ENCODE data around the gene EME2. TPM values are rescaled to one million over a fixed set of nuclear protein-coding genes. Genes with fewer than 3 reads are reported as not detected.
A peak's percentile ranks its signal among the peaks of the same experiment; 100 is the strongest.
"Not testable (repeated sequence)": the region's sequence is repeated elsewhere in the genome, so short reads cannot be mapped to it uniquely, and the experiment has no call there.

The EME2 gene
- 3.5 and 8.9 TPM in 2 replicates for total RNA-seq (2014; rRNA removed; shearing (Covaris generic); ENCODE audit: low replicate concordance)

GRCh38 chr16:1772362-1772907 lies at the start of gene EME2:
EME2 (plus strand) TSS chr16:1772810; CDS start chr16:1773228, 418 bp downstream.
- in situ Hi-C loops (cut with HindIII; ENCODE audit: low pct_unique_long_range_greater_than_20kb, low sequenced_read_pairs), result no loop called here
- DNase-seq (ENCODE audit: low read depth), result peak; percentile 55

GRCh38 chr16:1723450-1724147 lies 49.0 kb upstream of the EME2 start:
- peak; percentile 80 for DNase-seq (ENCODE audit: low read depth)
- in situ Hi-C loops (cut with HindIII; ENCODE audit: low pct_unique_long_range_greater_than_20kb, low sequenced_read_pairs), result no loop called here

- no peak for DNase-seq (ENCODE audit: low read depth)
- in situ Hi-C loops (cut with HindIII; ENCODE audit: low pct_unique_long_range_greater_than_20kb, low sequenced_read_pairs), result no loop called here
These were observed 48.1 kb upstream of the EME2 start for GRCh38 chr16:1724491-1724890.

- in situ Hi-C loops (cut with HindIII; ENCODE audit: low pct_unique_long_range_greater_than_20kb, low sequenced_read_pairs), result no loop called here
These were observed 45.7 kb upstream of the EME2 start for GRCh38 chr16:1726661-1727502.

GRCh38 chr16:1727651-1728624 lies 44.7 kb upstream of the EME2 start:
- DNase-seq (ENCODE audit: low read depth), result no peak
- in situ Hi-C loops (cut with HindIII; ENCODE audit: low pct_unique_long_range_greater_than_20kb, low sequenced_read_pairs), result no loop called here

More at GRCh38 chr16:1726661-1727502, 45.7 kb upstream of the EME2 start:
- no peak for DNase-seq (ENCODE audit: low read depth)

- in situ Hi-C loops (cut with HindIII; ENCODE audit: low pct_unique_long_range_greater_than_20kb, low sequenced_read_pairs), result no loop called here
- DNase-seq (ENCODE audit: low read depth), result no peak
These were observed 43.6 kb upstream of the EME2 start for GRCh38 chr16:1729026-1729425.

- DNase-seq (ENCODE audit: low read depth), result no peak
- in situ Hi-C loops (cut with HindIII; ENCODE audit: low pct_unique_long_range_greater_than_20kb, low sequenced_read_pairs), result no loop called here
These were observed 43.2 kb upstream of the EME2 start for GRCh38 chr16:1729445-1729844.

GRCh38 chr16:1731073-1731472 lies 41.5 kb upstream of the EME2 start:
- no peak for DNase-seq (ENCODE audit: low read depth)
- in situ Hi-C loops (cut with HindIII; ENCODE audit: low pct_unique_long_range_greater_than_20kb, low sequenced_read_pairs), result no loop called here

GRCh38 chr16:1731603-1732002 lies 41.0 kb upstream of the EME2 start:
- in situ Hi-C loops (cut with HindIII; ENCODE audit: low pct_unique_long_range_greater_than_20kb, low sequenced_read_pairs), result no loop called here

GRCh38 chr16:1732071-1732470 lies 40.5 kb upstream of the EME2 start:
- in situ Hi-C loops (cut with HindIII; ENCODE audit: low pct_unique_long_range_greater_than_20kb, low sequenced_read_pairs), result no loop called here
- DNase-seq (ENCODE audit: low read depth), result no peak

More at GRCh38 chr16:1731603-1732002, 41.0 kb upstream of the EME2 start:
- DNase-seq (ENCODE audit: low read depth), result no peak

- DNase-seq (ENCODE audit: low read depth); in situ Hi-C loops (cut with HindIII; ENCODE audit: low pct_unique_long_range_greater_than_20kb, low sequenced_read_pairs): not testable (repeated sequence)
These were observed 40.0 kb upstream of the EME2 start for GRCh38 chr16:1732551-1732987.

- in situ Hi-C loops (cut with HindIII; ENCODE audit: low pct_unique_long_range_greater_than_20kb, low sequenced_read_pairs), result no loop called here
- DNase-seq (ENCODE audit: low read depth), result no peak
These were observed 38.5 kb upstream of the EME2 start for GRCh38 chr16:1734123-1734522.

GRCh38 chr16:1734816-1735215 lies 37.8 kb upstream of the EME2 start:
- DNase-seq (ENCODE audit: low read depth), result no peak
- in situ Hi-C loops (cut with HindIII; ENCODE audit: low pct_unique_long_range_greater_than_20kb, low sequenced_read_pairs), result no loop called here

GRCh38 chr16:1740234-1740633 lies 32.4 kb upstream of the EME2 start:
- no peak for DNase-seq (ENCODE audit: low read depth)
- in situ Hi-C loops (cut with HindIII; ENCODE audit: low pct_unique_long_range_greater_than_20kb, low sequenced_read_pairs), result no loop called here

- DNase-seq (ENCODE audit: low read depth), result no peak
- in situ Hi-C loops (cut with HindIII; ENCODE audit: low pct_unique_long_range_greater_than_20kb, low sequenced_read_pairs), result no loop called here
These were observed 31.7 kb upstream of the EME2 start for GRCh38 chr16:1740781-1741490.

- DNase-seq (ENCODE audit: low read depth), result no peak
- in situ Hi-C loops (cut with HindIII; ENCODE audit: low pct_unique_long_range_greater_than_20kb, low sequenced_read_pairs), result no loop called here
These were observed 31.0 kb upstream of the EME2 start for GRCh38 chr16:1741553-1742165.
